Cardiac muscle cell (in vitro differentiated cells and primary cell): ENCODE results near the gene TUT1. TPM values are rescaled to one million over a fixed set of nuclear protein-coding genes. Genes with fewer than 3 reads are reported as not detected.

Experiments used
- DNase-seq, 2 donors: peaks; one replicate each; pipeline versions ENCODE4 v3.0.0 to v3.0.0-alpha.2; 2010 to 2017; ENCODE audit warnings: low read depth in 1 of 2, low spot score in 1 of 2
- H3K27ac ChIP-seq: fragments of 200-600 bp; sonication (generic); 2 replicates; pipeline ENCODE4 v1.5.1; 2016
- H3K27me3 ChIP-seq: fragments of 200-600 bp; sonication (generic); 2 replicates; pipeline ENCODE4 v1.6.0; 2016; ENCODE audit warnings: control low read depth
- H3K36me3 ChIP-seq: fragments of 200-600 bp; sonication (generic); 2 replicates; pipeline ENCODE4 v1.5.1; 2016; ENCODE audit warnings: control low read depth
- H3K4me1 ChIP-seq: fragments of 200-600 bp; sonication (generic); 2 replicates; pipeline ENCODE4 v1.8.1; 2017; ENCODE audit warnings: low read depth, mild to moderate bottlenecking, mixed run types
- H3K4me3 ChIP-seq: fragments of 200-600 bp; sonication (generic); 2 replicates; pipeline ENCODE4 v1.5.1; 2016; ENCODE audit warnings: mild to moderate bottlenecking
- H3K9me3 ChIP-seq: fragments of 200-600 bp; sonication (generic); 2 replicates; pipeline ENCODE4 v1.5.1; 2017; ENCODE audit warnings: low read depth, mild to moderate bottlenecking, control low read depth
- polyA plus RNA-seq: library from polyadenylated mRNA; unstranded; fragments of >200 nt; fragmentation: Nextera tagmentation; extraction: Ambion mirVana; gene quantifications from 2 replicates; pipeline ENCODE4 v1.2.1, GENCODE V29; 2016
- total RNA-seq: library from RNA; depleted of rRNA; stranded (reverse); fragments of >200 nt; gene quantifications from 2 replicates; pipeline ENCODE4 v1.2.3, GENCODE V29; 2016
- TF ChIP-seq, protein P1 (sequence below): IDR thresholded peaks from 2 replicates; pipeline ENCODE4 v1.5.1; 2012; ENCODE audit warnings: low read depth, mild to moderate bottlenecking, low read length

Gene TUT1
- total and polyA plus RNA-seq, 2 experiments from 2014 or later, result 18.7 to 29.1 TPM

DNA sequence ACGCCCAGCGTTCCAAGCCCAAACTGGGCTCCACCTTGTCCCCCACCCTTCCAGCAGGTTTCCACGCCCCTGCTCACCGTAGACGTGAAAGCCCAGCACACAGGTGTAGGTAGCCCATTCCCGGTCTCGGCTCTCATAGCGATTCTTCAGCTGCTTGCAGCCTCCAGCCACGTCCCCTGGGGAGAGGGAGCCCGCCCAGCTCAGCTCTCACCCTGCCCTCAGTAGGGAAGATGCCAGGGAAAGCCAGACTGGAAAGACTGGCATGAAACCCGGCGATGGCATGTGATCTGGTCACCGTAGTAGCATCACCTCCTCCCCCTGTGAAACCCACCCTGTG lies 11.7 kb upstream of the TUT1 start:
- peaks cover 4% of the 10 kb centered on the region for H3K36me3 ChIP-seq
- no peak overlapping the region for H3K27ac ChIP-seq
- H3K4me3 ChIP-seq, result no peak overlapping the region
- H3K9me3 ChIP-seq, result no peaks in the 10 kb centered on the region
- no peaks in the 10 kb centered on the region for H3K27me3 ChIP-seq
- TF ChIP-seq, protein P1, sequence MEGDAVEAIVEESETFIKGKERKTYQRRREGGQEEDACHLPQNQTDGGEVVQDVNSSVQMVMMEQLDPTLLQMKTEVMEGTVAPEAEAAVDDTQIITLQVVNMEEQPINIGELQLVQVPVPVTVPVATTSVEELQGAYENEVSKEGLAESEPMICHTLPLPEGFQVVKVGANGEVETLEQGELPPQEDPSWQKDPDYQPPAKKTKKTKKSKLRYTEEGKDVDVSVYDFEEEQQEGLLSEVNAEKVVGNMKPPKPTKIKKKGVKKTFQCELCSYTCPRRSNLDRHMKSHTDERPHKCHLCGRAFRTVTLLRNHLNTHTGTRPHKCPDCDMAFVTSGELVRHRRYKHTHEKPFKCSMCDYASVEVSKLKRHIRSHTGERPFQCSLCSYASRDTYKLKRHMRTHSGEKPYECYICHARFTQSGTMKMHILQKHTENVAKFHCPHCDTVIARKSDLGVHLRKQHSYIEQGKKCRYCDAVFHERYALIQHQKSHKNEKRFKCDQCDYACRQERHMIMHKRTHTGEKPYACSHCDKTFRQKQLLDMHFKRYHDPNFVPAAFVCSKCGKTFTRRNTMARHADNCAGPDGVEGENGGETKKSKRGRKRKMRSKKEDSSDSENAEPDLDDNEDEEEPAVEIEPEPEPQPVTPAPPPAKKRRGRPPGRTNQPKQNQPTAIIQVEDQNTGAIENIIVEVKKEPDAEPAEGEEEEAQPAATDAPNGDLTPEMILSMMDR, result no peak
- no peak for DNase-seq
- peaks cover 26% of the 10 kb centered on the region for H3K4me1 ChIP-seq

DNA sequence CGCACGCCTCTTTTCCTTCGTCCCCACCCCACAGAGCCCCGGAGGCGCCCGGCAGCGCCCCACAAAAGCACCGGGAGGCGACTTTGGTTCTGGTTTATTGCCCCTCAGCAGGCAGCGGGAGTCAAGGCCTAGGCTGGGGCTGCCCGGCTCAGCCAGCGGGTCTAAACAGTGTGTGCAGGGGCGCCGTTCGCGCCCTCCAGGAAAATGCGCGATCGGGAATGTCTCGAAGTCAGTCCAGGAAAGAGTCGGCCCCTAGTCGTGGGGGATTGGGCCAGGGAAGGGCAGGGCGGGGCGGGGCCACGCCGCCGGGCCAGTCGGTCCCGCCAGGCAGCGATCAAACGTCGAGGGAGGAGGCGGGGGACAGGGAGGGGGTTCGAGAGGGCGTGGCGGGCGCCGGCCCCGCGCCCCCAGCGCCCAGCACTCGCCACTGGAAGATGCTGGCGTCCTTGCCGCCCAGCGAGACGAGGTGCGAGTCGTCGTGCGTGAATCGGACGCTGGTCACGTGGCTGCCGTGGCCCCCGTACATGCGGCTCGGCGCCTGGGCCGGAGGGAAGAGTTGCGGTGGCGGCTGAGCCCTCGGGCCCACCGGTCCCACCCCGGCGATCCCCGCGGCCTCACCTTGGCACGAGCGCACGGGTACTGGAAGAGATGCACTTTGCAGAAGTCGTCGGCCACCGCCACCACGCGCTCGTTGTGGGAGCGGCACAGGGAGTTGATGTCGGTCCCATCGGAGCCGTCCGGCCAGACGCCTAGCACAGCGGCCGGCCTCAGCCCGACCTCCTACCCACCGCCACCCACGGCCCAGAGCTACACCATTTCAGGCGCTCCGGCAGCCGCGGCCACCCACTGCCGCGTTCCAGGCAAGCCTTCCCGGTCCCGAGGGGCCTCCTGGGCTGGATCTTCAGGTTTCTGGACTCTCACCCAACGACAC lies 11.1 kb upstream of the TUT1 start:
- Histone ChIP-seq H3K9me3 (no peaks in the 10 kb centered on the region), H3K27ac (peak overlapping the region; percentile 35), H3K4me1 (peaks cover 26% of the 10 kb centered on the region), H3K4me3 (peak overlapping the region; percentile 33), H3K27me3 (no peaks in the 10 kb centered on the region), H3K36me3 (peaks cover 10% of the 10 kb centered on the region)
- TF ChIP-seq, protein P1, result no peak
- DNase-seq, result peak; percentile 72 to 82

DNA sequence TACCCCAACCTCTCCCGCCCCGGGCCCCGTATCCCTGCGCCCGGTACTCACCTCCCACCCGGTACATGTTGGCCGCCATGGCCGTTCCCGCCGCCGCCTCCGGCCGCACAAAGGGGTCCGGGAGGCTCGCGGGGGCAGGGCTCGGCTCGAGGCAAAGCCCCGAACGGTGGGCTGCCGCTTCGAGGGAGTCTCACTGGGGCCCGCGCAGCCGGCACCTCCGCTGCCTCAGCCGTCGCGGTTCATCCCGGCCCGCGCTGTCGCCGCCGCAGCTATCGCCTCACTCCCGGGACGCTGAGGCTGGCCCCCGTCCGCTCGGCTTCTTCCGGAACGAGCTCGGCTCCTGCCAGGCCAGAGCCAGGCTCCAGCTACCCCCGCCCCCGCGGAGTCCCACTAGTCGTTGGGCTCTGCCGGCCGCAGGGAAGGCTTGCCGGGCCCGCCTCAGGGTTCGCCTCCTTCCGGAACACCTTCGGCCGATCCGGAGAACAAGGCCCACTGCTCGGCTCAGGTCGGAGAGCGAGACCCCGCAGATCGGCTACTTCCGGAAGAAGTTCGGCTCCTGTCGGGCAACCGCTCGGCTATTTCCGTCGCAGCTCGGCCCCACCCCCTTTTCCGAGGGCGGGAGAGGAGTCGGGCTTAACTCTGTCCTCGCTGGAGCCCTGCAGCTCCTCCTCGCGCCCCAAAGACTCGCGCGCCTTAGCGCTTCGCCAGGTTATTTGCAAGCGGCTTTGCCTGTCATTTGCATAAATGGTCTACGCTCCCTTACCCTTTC lies 10.2 kb upstream of the TUT1 start, which contains the start of gene MTA2:
Gene MTA2 (minus strand): TSS at position 494 of the 769 bp plus-strand sequence. CDS start 415 bp downstream, at position 79.
- H3K4me1 ChIP-seq, result peaks cover 21% of the 10 kb centered on the region
- peak within 1 kb of the TSS; percentile 72 for H3K4me3 ChIP-seq
- peaks cover 14% of the 10 kb centered on the region for H3K36me3 ChIP-seq
- no peaks in the 10 kb centered on the region for H3K9me3 ChIP-seq
- peak within 1 kb of the TSS; percentile 90 for H3K27ac ChIP-seq
- no peaks in the 10 kb centered on the region for H3K27me3 ChIP-seq
- peak; percentile 99 for DNase-seq
- TF ChIP-seq, protein P1, result no peak

DNA sequence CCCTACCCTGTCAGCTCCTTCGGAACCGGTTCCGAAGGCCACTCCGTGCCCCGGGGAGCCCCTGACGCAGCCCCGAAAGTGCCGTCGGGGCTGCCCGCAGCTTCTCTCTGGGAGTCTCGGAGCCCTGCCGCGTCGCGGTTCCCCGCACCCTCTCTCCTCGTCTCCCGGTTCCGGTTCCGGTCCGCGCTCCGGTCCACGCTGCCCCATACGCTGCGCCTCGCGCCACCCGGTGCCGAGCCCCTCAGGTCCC lies 9.7 kb upstream of the TUT1 start:
- Histone ChIP-seq H3K4me1 (peaks cover 21% of the 10 kb centered on the region), H3K27me3 (no peaks in the 10 kb centered on the region), H3K36me3 (peaks cover 20% of the 10 kb centered on the region), H3K4me3 (peak overlapping the region; percentile 72), H3K27ac (peak overlapping the region; percentile 90), H3K9me3 (no peaks in the 10 kb centered on the region)
- TF ChIP-seq, protein P1, result no peak
- DNase-seq, result peak in 1 of 2 donors; percentile 41

DNA sequence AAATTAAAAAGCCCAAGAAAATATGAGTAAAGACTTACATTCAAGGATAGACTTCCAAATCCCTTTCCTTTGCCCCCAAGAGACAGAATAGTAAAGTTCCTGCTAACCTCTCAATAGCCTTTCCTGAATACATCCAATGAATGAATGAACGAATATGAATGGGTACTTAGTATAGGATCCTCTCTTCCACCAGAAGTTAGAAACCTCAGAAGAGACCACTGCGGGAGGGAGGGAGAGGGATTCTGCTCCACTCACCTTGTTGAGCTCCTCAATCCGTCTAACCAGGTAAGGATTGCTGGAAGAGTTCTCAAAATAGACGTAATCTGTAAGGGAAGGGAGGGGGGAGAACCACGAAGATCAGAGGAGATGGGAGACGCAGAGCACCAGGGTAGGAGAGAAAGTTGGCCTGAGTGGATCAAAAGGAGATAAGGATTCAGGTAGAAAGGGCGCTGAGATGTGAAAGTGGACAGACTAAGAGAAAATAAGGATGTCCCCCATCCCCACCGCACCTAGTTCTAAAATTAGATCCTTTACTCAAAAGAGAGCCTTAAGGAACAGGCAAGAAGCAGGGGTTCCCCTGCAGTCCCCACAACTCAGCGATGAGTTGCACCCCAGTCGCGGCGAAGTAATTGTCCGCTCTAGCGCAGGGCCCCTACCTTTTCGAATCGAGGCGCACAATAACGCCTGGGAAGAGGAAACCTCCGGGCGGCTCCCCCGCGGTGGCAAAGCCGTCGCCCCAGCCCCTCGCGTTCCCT lies 9.2 kb upstream of the TUT1 start:
- Histone ChIP-seq H3K9me3 (no peaks in the 10 kb centered on the region), H3K36me3 (peaks cover 25% of the 10 kb centered on the region), H3K27me3 (no peaks in the 10 kb centered on the region), H3K27ac (peak overlapping the region; percentile 90), H3K4me3 (peak overlapping the region; percentile 72), H3K4me1 (peaks cover 21% of the 10 kb centered on the region)
- DNase-seq, result no peak
- TF ChIP-seq, protein P1, result no peak
